ENCODE measurements around the gene NUP188. TPM values are rescaled to one million over a fixed set of nuclear protein-coding genes. Genes with fewer than 3 reads are reported as not detected.

NUP188 gene
- total and polyA plus RNA-seq, 2 of the 13 experiments (the other 11 are each of a cell fraction or from before 2014, with no cell fraction given) = 28.0 to 38.5 TPM

DNA sequence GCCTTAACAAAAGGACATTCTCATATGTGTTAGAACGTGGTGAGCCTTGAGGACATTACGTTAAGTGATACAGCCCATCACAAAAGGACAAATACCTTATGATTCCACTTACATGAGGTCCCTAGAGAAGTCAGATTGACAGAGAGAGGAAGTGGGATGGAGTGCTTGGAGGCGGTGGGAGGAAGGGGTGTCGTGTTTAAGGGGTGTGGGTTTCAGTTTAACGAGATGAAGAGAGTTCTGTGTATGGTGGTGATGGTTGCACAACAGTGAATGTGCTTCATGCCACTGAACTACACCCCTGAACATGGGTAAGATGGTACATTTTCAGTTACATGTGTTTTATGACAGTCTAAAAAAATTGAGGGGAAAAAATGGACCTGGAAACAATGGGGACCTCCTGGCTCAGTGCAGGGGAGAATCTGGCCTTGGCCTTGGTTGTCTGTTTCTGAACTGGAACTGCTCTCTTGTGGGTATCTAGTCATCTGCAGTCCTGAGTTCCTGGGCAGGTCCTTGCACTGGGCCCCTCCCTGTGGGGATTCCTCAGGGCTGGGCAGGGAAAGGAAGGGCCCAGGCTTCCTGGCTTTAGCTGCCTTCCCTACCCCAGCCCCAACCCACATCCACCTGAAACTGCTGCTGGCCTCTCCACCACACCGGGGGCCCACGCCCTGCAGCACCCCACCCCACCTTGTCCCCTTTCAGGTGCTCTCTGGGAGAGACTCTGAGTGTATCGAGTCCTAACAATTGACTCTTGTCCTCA lies 47.8 kb upstream of the NUP188 start:
- Histone ChIP-seq H3K4me3 (replicated peaks in 1 of 3; ENCODE audit: insufficient read depth in 1 of 3, low read depth in 2 of 3, low read length in 3 of 3) (no peak overlapping the region), H3K9ac (ENCODE audit: insufficient read depth, low read depth, low read length) (no peak overlapping the region), H3K27me3 (ENCODE audit: control insufficient read depth in 1 of 2, insufficient read depth in 2 of 2, low read length in 2 of 2) (no peaks in the 10 kb centered on the region), H3K79me2 (ENCODE audit: insufficient read depth, low read length) (peaks cover 2% of the 10 kb centered on the region), H4K20me1 (ENCODE audit: insufficient read depth, low read length) (no peaks in the 10 kb centered on the region), H3K27ac (ENCODE audit: extremely low read length, insufficient read depth, low read length) (no peak overlapping the region), H3K9me3 (ENCODE audit: low read length) (no peaks in the 10 kb centered on the region), H2AFZ (ENCODE audit: low read length) (no peak overlapping the region), H3K36me3 (replicated peaks in 1 of 2; ENCODE audit: control insufficient read depth in 1 of 2, insufficient read depth in 2 of 2, low read length in 2 of 2) (peaks cover 7 to 34% of the 10 kb centered on the region in 2 experiments; a peak in 4 of 5 replicates), H3K4me1 (ENCODE audit: insufficient read depth, low read length) (peaks cover 8% of the 10 kb centered on the region; the same call in 1 of the 2 replicates), H3K4me2 (ENCODE audit: low read depth, low read length) (no peak overlapping the region)
- BruUV-seq (replicated peaks) = no TSS peak
- ATAC-seq (peak; percentile 39; the same call in 2 of the 3 replicates), FAIRE-seq (no peak), DNase-seq (ENCODE audit: low spot score) (no peak)
- no peak for TF ChIP-seq ERF (CRISPR knock-in tag; IDR thresholded peaks at IDR 0.05)
- TF ChIP-seq ZBTB7B (CRISPR knock-in tag; IDR thresholded peaks at IDR 0.05) = no peak
- no peak for TF ChIP-seq STAT5B (CRISPR knock-in tag; IDR thresholded peaks at IDR 0.05)
- no peak for TF ChIP-seq RNF2 (conservative IDR thresholded peaks at IDR 0.05; ENCODE audit: low read depth)
- 89% methylated on average over 8 of the region's 8 CpGs for WGBS (ENCODE audit: low lambda C conversion rate)
- intact Hi-C loops (cut with micrococcal nuclease; ENCODE audit: unreplicated experiment) (no loop called here), in situ Hi-C loops (cut with HindIII; ENCODE audit: extremely low pct_ligation_motif_present, low pct_unique_long_range_greater_than_20kb) (no loop called here)
- ChIA-PET POLR2A (no interaction called here), CTCF (ENCODE audit: low intra/inter-chr PET ratio, low total read pairs) (no interaction called here)

DNA sequence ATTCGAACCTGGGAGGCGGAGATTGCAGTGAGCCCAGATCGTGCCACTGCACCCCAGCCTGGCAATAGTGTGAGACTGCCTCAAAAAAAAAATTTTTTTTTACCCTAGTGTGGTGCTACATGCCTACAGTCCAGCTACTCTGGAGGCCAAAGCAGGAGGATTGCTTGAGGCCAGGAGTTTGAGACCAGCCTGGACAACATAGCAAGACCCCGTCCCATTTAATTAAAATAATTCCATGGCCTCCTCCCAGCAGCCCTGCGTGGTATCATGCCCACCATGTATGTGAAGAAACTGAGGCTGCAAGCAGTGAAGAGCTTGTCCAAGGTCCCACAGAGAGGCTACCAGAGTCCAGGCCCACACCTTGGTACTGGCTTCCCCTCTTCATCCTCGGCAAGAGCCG lies 46.1 kb upstream of the NUP188 start:
- no peak for FAIRE-seq
- POLR2A ChIA-PET = no interaction called here
- H3K36me3 ChIP-seq (replicated peaks in 1 of 2; ENCODE audit: control insufficient read depth in 1 of 2, insufficient read depth in 2 of 2, low read length in 2 of 2) = peaks cover 7 to 21% of the 10 kb centered on the region in 2 experiments; a peak in 4 of 5 replicates
- H3K9me3 ChIP-seq (ENCODE audit: low read length) = no peaks in the 10 kb centered on the region
- no peak overlapping the region for H3K27ac ChIP-seq (ENCODE audit: extremely low read length, insufficient read depth, low read length)
- intact Hi-C loops (cut with micrococcal nuclease; ENCODE audit: unreplicated experiment) (no loop called here), in situ Hi-C loops (cut with HindIII; ENCODE audit: extremely low pct_ligation_motif_present, low pct_unique_long_range_greater_than_20kb) (no loop called here)
- no TSS peak for BruUV-seq (replicated peaks)
- no peak for ATAC-seq
- no peak overlapping the region for H3K4me3 ChIP-seq (replicated peaks in 1 of 3; ENCODE audit: insufficient read depth in 1 of 3, low read depth in 2 of 3, low read length in 3 of 3)
- WGBS (ENCODE audit: low lambda C conversion rate) = 96% methylated on average over 5 of the region's 7 CpGs
- peaks cover 4% of the 10 kb centered on the region for H3K79me2 ChIP-seq (ENCODE audit: insufficient read depth, low read length)
- no peak overlapping the region for H3K9ac ChIP-seq (ENCODE audit: insufficient read depth, low read depth, low read length)
- no peak for TF ChIP-seq FOXJ3 (CRISPR knock-in tag; IDR thresholded peaks at IDR 0.05; ENCODE audit: borderline replicate concordance)
- TF ChIP-seq, protein P1, sequence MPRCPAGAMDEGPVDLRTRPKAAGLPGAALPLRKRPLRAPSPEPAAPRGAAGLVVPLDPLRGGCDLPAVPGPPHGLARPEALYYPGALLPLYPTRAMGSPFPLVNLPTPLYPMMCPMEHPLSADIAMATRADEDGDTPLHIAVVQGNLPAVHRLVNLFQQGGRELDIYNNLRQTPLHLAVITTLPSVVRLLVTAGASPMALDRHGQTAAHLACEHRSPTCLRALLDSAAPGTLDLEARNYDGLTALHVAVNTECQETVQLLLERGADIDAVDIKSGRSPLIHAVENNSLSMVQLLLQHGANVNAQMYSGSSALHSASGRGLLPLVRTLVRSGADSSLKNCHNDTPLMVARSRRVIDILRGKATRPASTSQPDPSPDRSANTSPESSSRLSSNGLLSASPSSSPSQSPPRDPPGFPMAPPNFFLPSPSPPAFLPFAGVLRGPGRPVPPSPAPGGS (CRISPR knock-in tag; IDR thresholded peaks at IDR 0.05) = no peak
- no peak for TF ChIP-seq MED8 (CRISPR knock-in tag; IDR thresholded peaks at IDR 0.05; ENCODE audit: insufficient replicate concordance)
- no peak for TF ChIP-seq ZNF570 (CRISPR knock-in tag; IDR thresholded peaks at IDR 0.05; ENCODE audit: borderline replicate concordance)
- TF ChIP-seq ZNF121 (CRISPR knock-in tag; IDR thresholded peaks at IDR 0.05) = peak; percentile 67
- no peak for DNase-seq (ENCODE audit: low spot score)
- H4K20me1 ChIP-seq (ENCODE audit: insufficient read depth, low read length) = no peaks in the 10 kb centered on the region
- H2AFZ ChIP-seq (ENCODE audit: low read length) = no peak overlapping the region
- no peak overlapping the region for H3K4me2 ChIP-seq (ENCODE audit: low read depth, low read length)
- no peaks in the 10 kb centered on the region for H3K27me3 ChIP-seq (ENCODE audit: control insufficient read depth in 1 of 2, insufficient read depth in 2 of 2, low read length in 2 of 2)
- peaks cover 24% of the 10 kb centered on the region for H3K4me1 ChIP-seq (ENCODE audit: insufficient read depth, low read length)
- CTCF ChIA-PET (ENCODE audit: low intra/inter-chr PET ratio, low total read pairs) = no interaction called here

All from HepG2 (cell line).